Right lobe of liver (tissue), 4 donors: ENCODE results near the gene SNX10.

Source experiments
- CTCF ChIP-seq, 4 donors: fragments of 200-600 bp in 3 of 4; fragments of 450-650 bp in 1 of 4; IDR thresholded peaks; one replicate each; pipeline versions ENCODE4 v1.5.1 to v1.8.0; 2016 to 2022; ENCODE audit warnings: antibody characterized with exemption in 4 of 4, mild to moderate bottlenecking in 2 of 4
- POLR2A ChIP-seq: fragments of 450-650 bp; IDR thresholded peaks from one replicate; pipeline ENCODE4 v1.6.1; 2017; ENCODE audit warnings: antibody characterized with exemption, mild to moderate bottlenecking
- donor health status: DM: no; HTN: no; CAD: no.
- donor health status: DM: no; HTN: no; CAD: no.
- donor health status: DM: no; HTN: yes; CAD: no.

- TF ChIP-seq POLR2A (no peak), CTCF (IDR thresholded peaks at IDR 0.05) (no peak)
Observed at GRCh38 chr7:26320878-26321277, 29.2 kb downstream of the SNX10 start.
